Testis (tissue), 3 donors: ENCODE measurements around the gene LDLRAD4. TPM values are rescaled to one million over a fixed set of nuclear protein-coding genes. Genes with fewer than 3 reads are reported as not detected.

Experiments
- DNase-seq: peaks from one replicate; pipeline ENCODE4 v3.0.0-alpha.2; 2019
- H3K27ac ChIP-seq, 2 donors: fragments of 200-600 bp; sonication (generic); one replicate each; pipeline ENCODE4 v1.5.1; 2019
- H3K27me3 ChIP-seq: fragments of 200-600 bp; sonication (generic); one replicate; pipeline ENCODE4 v1.5.1; 2019
- H3K36me3 ChIP-seq: fragments of 200-600 bp; sonication (generic); one replicate; pipeline ENCODE4 v1.5.1; 2017; ENCODE audit warnings: low read depth; ENCODE audit errors: missing control alignments
- H3K4me1 ChIP-seq: fragments of 200-600 bp; sonication (generic); one replicate; pipeline ENCODE4 v1.5.1; 2019
- H3K4me3 ChIP-seq, 2 donors: fragments of 200-600 bp; sonication (generic); one replicate each; pipeline ENCODE4 v1.5.1; 2017 to 2019
- H3K9me3 ChIP-seq: fragments of 200-600 bp; sonication (generic); one replicate; pipeline ENCODE4 v1.5.1; 2017
- CTCF ChIP-seq, 3 experiments: fragments of 450-650 bp in 2 of 3; fragments of 200-600 bp in 1 of 3; sonication (generic) in 1 of 3; IDR thresholded peaks; one replicate each; pipeline ENCODE4 v1.5.1; 2016 to 2019; ENCODE audit warnings: antibody characterized with exemption in 3 of 3, mild to moderate bottlenecking in 2 of 3, moderate library complexity in 1 of 3
- POLR2A ChIP-seq: fragments of 450-650 bp; IDR thresholded peaks from one replicate; pipeline ENCODE4 v1.6.1; 2017; ENCODE audit warnings: antibody characterized with exemption, mild to moderate bottlenecking, moderate library complexity
- WGBS, 2 donors: methylation state at CpG; one replicate each; pipeline ENCODE4 v1.1.5; 2018; 5-methylcytosine and 5-hydroxymethylcytosine counted together
- intact Hi-C: fragments of 100-400 bp; cut with DNase I; formaldehyde crosslinking; loops from one replicate; pipeline ENCODE4 v1.15.1; 2023; ENCODE audit warnings: low total_unique reads
- polyA plus RNA-seq: library from polyadenylated mRNA; stranded (reverse); fragments of 350-450 nt; fragmentation: Illumina TruSeq; extraction: RNeasy Lipid Tissue Mini Kit (QIAGEN cat#74804); gene quantifications from one replicate; pipeline ENCODE4 v1.2.3, GENCODE V29; 2014; ENCODE audit warnings: low read depth, low replicate concordance; ENCODE audit not compliant: insufficient read depth
- total RNA-seq, 2 donors: library from RNA; depleted of rRNA; stranded (reverse); fragments of >200 nt; gene quantifications; one replicate each; pipeline ENCODE4 v1.2.3, GENCODE V29; 2016

Gene LDLRAD4
- total and polyA plus RNA-seq, 3 donors from 2014 or later: 22.0 to 42.2 (median 25.9) TPM

GRCh38 chr18:13176847-13177246, 41.7 kb upstream of the LDLRAD4 start:
- intact Hi-C loops: no loop called here
- TF ChIP-seq POLR2A (no peak), CTCF (IDR thresholded peaks at IDR 0.05) (no peak)
- Histone ChIP-seq H3K4me1 (no peaks in the 10 kb centered on the region), H3K27me3 (no peaks in the 10 kb centered on the region), H3K36me3 (no peaks in the 10 kb centered on the region), H3K4me3 (no peak overlapping the region), H3K27ac (no peak overlapping the region), H3K9me3 (no peaks in the 10 kb centered on the region)
- 94 to 95% methylated on average over 13 of the region's 13 CpGs for WGBS, 2 donors
- no peak for DNase-seq

GRCh38 chr18:13178197-13178596, 40.4 kb upstream of the LDLRAD4 start:
- H3K36me3 ChIP-seq: no peaks in the 10 kb centered on the region
- no peaks in the 10 kb centered on the region for H3K4me1 ChIP-seq
- WGBS, 2 donors: 81 to 87% methylated on average over 7 of the region's 7 CpGs
- no peak overlapping the region for H3K4me3 ChIP-seq
- no peaks in the 10 kb centered on the region for H3K9me3 ChIP-seq
- H3K27me3 ChIP-seq: no peaks in the 10 kb centered on the region
- no peak for DNase-seq
- intact Hi-C loops: no loop called here
- no peak overlapping the region for H3K27ac ChIP-seq
- no peak for TF ChIP-seq CTCF (IDR thresholded peaks at IDR 0.05)
- TF ChIP-seq POLR2A: no peak

GRCh38 chr18:13178976-13179375, 39.6 kb upstream of the LDLRAD4 start:
- Histone ChIP-seq H3K4me3 (no peak overlapping the region), H3K27ac (no peak overlapping the region), H3K27me3 (no peaks in the 10 kb centered on the region), H3K4me1 (no peaks in the 10 kb centered on the region), H3K9me3 (no peaks in the 10 kb centered on the region), H3K36me3 (no peaks in the 10 kb centered on the region)
- WGBS, 2 donors: 86 to 88% methylated on average over 4 of the region's 4 CpGs
- no peak for TF ChIP-seq CTCF (IDR thresholded peaks at IDR 0.05)
- no peak for TF ChIP-seq POLR2A
- intact Hi-C loops: no loop called here
- DNase-seq: no peak

GRCh38 chr18:13179566-13180113, 38.9 kb upstream of the LDLRAD4 start:
- no peak overlapping the region for H3K27ac ChIP-seq
- no peaks in the 10 kb centered on the region for H3K36me3 ChIP-seq
- intact Hi-C loops: no loop called here
- peaks cover 2% of the 10 kb centered on the region for H3K4me1 ChIP-seq
- DNase-seq: no peak
- H3K27me3 ChIP-seq: no peaks in the 10 kb centered on the region
- TF ChIP-seq POLR2A (no peak), CTCF (IDR thresholded peaks at IDR 0.05) (no peak)
- 75 to 80% methylated on average over 9 of the region's 9 CpGs for WGBS, 2 donors
- no peaks in the 10 kb centered on the region for H3K9me3 ChIP-seq
- no peak overlapping the region for H3K4me3 ChIP-seq

GRCh38 chr18:13180614-13181375, 37.8 kb upstream of the LDLRAD4 start:
- no peak overlapping the region for H3K4me3 ChIP-seq
- H3K27ac ChIP-seq: no peak overlapping the region
- peaks cover 2% of the 10 kb centered on the region for H3K4me1 ChIP-seq
- TF ChIP-seq CTCF (IDR thresholded peaks at IDR 0.05): no peak
- 67% methylated on average over 6 of the region's 6 CpGs for WGBS, 2 donors
- DNase-seq: no peak
- H3K9me3 ChIP-seq: no peaks in the 10 kb centered on the region
- H3K36me3 ChIP-seq: no peaks in the 10 kb centered on the region
- intact Hi-C loops: no loop called here
- no peaks in the 10 kb centered on the region for H3K27me3 ChIP-seq
